ENCODE results near the gene ERAL1. TPM values are rescaled to one million over a fixed set of nuclear protein-coding genes. Genes with fewer than 3 reads are reported as not detected.

Gene ERAL1
- 83.1 TPM for polyA plus RNA-seq (2012; ENCODE audit: insufficient read length, low read depth)

DNA sequence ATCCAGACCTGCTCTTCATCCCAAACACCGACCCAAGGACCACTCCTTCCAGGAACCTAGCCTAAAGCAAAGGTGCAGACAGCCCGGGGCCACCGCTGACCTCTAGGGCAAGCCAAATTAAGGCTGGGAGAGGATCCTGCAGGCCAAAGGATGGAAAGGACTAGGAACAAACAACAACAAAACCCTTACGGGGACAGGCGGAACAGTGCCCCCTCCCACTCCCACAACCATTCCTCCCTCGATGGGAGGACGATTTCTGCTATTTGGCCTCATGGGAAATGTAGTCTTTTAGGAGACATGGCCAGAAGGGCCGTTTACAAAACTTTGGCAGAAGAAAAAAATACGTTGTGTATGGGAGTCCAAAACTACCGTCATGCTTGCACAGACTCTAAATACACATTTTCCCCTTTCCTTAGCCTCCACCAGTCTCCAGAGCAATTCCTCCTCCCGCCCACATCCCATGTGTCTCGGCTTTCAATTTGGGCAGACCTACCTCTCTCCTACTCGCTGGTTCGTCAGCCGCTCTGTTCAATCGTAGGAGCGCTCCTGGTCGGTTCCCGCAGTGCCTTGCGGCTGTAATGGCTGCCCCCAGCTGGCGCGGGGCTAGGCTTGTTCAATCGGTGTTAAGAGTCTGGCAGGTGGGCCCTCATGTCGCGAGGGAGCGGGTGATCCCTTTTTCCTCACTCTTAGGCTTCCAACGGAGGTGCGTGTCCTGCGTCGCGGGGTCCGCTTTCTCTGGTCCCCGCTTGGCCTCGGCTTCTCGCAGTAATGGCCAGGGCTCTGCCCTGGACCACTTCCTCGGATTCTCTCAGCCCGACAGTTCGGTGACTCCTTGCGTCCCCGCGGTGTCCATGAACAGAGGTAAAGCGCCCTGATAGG, at the start of gene ERAL1:
TSS of gene ERAL1 (plus strand) at position 560 of the 879 bp plus-strand sequence. CDS start at position 579, 19 bp downstream.
- TF ChIP-seq, protein P1, sequence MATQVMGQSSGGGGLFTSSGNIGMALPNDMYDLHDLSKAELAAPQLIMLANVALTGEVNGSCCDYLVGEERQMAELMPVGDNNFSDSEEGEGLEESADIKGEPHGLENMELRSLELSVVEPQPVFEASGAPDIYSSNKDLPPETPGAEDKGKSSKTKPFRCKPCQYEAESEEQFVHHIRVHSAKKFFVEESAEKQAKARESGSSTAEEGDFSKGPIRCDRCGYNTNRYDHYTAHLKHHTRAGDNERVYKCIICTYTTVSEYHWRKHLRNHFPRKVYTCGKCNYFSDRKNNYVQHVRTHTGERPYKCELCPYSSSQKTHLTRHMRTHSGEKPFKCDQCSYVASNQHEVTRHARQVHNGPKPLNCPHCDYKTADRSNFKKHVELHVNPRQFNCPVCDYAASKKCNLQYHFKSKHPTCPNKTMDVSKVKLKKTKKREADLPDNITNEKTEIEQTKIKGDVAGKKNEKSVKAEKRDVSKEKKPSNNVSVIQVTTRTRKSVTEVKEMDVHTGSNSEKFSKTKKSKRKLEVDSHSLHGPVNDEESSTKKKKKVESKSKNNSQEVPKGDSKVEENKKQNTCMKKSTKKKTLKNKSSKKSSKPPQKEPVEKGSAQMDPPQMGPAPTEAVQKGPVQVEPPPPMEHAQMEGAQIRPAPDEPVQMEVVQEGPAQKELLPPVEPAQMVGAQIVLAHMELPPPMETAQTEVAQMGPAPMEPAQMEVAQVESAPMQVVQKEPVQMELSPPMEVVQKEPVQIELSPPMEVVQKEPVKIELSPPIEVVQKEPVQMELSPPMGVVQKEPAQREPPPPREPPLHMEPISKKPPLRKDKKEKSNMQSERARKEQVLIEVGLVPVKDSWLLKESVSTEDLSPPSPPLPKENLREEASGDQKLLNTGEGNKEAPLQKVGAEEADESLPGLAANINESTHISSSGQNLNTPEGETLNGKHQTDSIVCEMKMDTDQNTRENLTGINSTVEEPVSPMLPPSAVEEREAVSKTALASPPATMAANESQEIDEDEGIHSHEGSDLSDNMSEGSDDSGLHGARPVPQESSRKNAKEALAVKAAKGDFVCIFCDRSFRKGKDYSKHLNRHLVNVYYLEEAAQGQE (IDR thresholded peaks at IDR 0.05; ENCODE audit: insufficient read depth in 1 of 2, low read depth in 2 of 2, low read length in 2 of 2), result peak in 1 of 2 experiments; percentile 13; a peak in 1 of 4 replicates
- peak; percentile 93; the same call in 1 of the 2 replicates for TF ChIP-seq TAF1 (IDR thresholded peaks at IDR 0.05; ENCODE audit: borderline replicate concordance, insufficient read depth, low read length)
- TF ChIP-seq FOXP2 (optimal IDR thresholded peaks at IDR 0.05; ENCODE audit: borderline replicate concordance, extremely low read depth, extremely low read length, insufficient read depth), result no peak
- TF ChIP-seq POLR2AphosphoS5 (IDR thresholded peaks at IDR 0.05; ENCODE audit: low read depth, low read length), result peak; percentile 95
- peak; percentile 78; the same call in 1 of the 2 replicates for TF ChIP-seq SIN3A (IDR thresholded peaks at IDR 0.05; ENCODE audit: borderline replicate concordance, insufficient read depth, low read length)

DNA sequence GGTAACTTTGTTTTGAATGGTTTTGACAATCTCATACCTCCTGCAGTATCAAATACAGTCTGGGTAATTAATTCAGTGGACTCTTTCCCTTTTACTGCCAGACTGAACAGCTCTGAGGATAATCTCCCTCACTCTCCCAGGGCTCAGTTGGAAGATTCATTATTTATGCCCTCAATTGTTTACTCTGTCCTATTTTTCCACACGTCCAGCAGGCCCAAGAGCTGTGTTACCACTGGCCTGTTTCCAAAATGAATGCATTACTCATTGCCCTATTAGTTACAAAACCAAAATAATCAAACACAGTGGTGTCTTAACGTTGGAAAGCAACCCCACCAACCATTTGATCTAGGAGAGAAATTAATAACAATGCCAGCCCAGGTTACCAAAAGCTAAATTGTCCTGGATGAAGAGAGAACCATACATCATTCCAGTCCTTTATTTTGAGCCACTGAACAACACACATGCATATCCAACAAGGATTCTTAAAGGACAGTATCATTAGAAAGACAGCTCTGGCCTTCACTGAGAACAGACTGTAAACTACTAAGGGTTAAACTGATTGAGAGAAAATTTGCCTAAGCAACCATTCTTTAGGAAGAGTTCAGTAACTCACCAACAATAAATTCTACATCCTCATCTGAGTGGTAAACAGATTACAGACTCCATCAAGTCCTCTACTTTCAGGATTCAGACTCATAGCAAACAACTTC, 46.7 kb upstream of the ERAL1 start:
- TF ChIP-seq SIN3A (IDR thresholded peaks at IDR 0.05; ENCODE audit: borderline replicate concordance, insufficient read depth, low read length), result 0 out of 2 replicates have a peak, but pooled peaks have one; percentile 76
- TF ChIP-seq POLR2AphosphoS5 (IDR thresholded peaks at IDR 0.05; ENCODE audit: low read depth, low read length), result no peak

DNA sequence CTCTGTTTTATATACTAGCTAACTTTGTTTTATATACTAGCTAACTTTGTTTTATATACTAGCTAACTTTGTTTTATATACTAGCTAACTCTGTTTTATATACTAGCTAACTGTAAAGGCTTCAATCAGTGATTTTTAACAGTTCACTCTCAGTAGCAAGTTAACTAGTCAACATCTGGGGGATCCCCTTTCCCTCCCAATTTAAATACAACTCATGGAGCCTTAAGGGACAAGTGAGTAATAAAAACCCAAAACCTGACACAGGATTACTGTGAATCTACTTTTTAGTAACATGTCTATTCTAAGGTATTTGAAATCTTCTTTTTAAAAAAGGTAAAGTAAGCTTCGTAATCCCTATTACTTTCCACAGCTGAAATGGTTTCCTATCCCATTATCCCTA, 44.4 kb upstream of the ERAL1 start:
- TF ChIP-seq SIN3A (IDR thresholded peaks at IDR 0.05; ENCODE audit: borderline replicate concordance, insufficient read depth, low read length) (no peak), TAF1 (IDR thresholded peaks at IDR 0.05; ENCODE audit: borderline replicate concordance, insufficient read depth, low read length) (no peak), FOXP2 (optimal IDR thresholded peaks at IDR 0.05; ENCODE audit: borderline replicate concordance, extremely low read depth, extremely low read length, insufficient read depth) (no peak), POLR2AphosphoS5 (IDR thresholded peaks at IDR 0.05; ENCODE audit: low read depth, low read length) (no peak)
- TF ChIP-seq, protein P1 (IDR thresholded peaks at IDR 0.05; ENCODE audit: insufficient read depth in 1 of 2, low read depth in 2 of 2, low read length in 2 of 2), result no peak

DNA sequence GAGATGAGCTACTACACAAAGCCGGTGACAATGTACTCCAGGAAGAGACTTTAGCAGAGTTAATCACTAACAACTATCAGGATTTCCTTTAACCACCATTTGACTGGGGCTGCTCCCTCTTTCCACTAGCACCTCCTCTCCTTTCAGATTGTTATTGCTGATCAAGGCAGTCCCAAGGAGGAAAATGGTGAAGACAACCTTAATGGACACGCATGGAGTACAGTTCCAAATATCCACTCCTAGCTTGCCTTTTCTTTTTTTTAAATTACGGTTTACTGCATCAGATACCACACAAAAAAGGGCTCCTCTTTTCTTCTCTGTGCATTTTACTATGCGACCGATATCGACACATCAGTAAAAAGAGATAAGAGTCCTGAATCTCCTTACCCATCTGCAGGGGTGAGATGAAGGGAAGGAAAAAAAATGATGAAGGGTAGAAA, 43.1 kb upstream of the ERAL1 start:
- no peak for TF ChIP-seq FOXP2 (optimal IDR thresholded peaks at IDR 0.05; ENCODE audit: borderline replicate concordance, extremely low read depth, extremely low read length, insufficient read depth)
- no peak for TF ChIP-seq SIN3A (IDR thresholded peaks at IDR 0.05; ENCODE audit: borderline replicate concordance, insufficient read depth, low read length)
- TF ChIP-seq POLR2AphosphoS5 (IDR thresholded peaks at IDR 0.05; ENCODE audit: low read depth, low read length), result no peak
- TF ChIP-seq TAF1 (IDR thresholded peaks at IDR 0.05; ENCODE audit: borderline replicate concordance, insufficient read depth, low read length), result no peak
- TF ChIP-seq, protein P1 (IDR thresholded peaks at IDR 0.05; ENCODE audit: insufficient read depth in 1 of 2, low read depth in 2 of 2, low read length in 2 of 2), result no peak

DNA sequence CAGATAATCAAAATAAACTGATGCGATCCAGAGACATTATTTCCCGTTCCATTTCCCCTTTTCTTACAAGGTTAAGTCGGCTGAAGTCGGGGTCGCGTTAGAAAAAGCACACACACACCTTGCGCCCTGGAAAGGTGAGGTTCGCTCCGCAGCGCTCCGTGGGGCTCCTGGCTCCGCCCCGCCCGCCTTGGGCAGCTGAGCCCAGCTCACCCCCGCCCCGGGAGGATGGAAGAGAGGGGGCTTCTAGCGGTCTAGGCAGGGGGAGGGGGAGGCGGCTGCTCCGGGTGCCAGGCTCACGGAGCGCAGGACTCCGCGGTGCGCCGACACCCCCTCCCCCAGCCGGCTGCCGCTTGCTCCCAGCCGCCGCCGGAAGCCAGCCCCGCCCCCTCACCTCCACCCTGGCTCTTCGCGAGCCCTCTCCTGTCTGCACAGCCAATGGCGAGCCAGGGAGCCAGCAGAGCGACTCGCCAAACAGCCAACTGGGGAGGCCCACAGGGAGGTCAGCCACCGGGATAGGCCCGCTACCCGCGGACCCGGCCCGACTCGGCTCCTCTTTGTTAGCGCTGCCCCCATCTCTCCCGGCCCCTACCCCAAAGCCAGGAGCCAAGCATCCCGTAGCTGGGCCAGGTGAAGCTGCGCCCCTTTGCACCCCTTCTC, 42.6 kb upstream of the ERAL1 start:
- TF ChIP-seq TAF1 (IDR thresholded peaks at IDR 0.05; ENCODE audit: borderline replicate concordance, insufficient read depth, low read length), result no peak
- TF ChIP-seq, protein P1 (IDR thresholded peaks at IDR 0.05; ENCODE audit: insufficient read depth in 1 of 2, low read depth in 2 of 2, low read length in 2 of 2), result no peak
- no peak; the same call in 1 of the 2 replicates for TF ChIP-seq SIN3A (IDR thresholded peaks at IDR 0.05; ENCODE audit: borderline replicate concordance, insufficient read depth, low read length)
- peak; percentile 57 for TF ChIP-seq POLR2AphosphoS5 (IDR thresholded peaks at IDR 0.05; ENCODE audit: low read depth, low read length)
- peak; percentile 50 for TF ChIP-seq FOXP2 (optimal IDR thresholded peaks at IDR 0.05; ENCODE audit: borderline replicate concordance, extremely low read depth, extremely low read length, insufficient read depth)
